Loucy (cell line): ENCODE data around the gene CDK11B.

Experiments
- H2AFZ ChIP-seq: fragments of 200-600 bp; sonication (generic); 2 replicates; pipeline ENCODE4 v1.6.0; 2016; ENCODE audit warnings: antibody characterized with exemption, mild to moderate bottlenecking, low read length, moderate library complexity
- H3F3A ChIP-seq: fragments of 200-600 bp; 2 replicates; pipeline ENCODE4 v1.6.0; 2016; ENCODE audit warnings: antibody characterized with exemption, low read depth, mild to moderate bottlenecking
- H3K27me3 ChIP-seq: fragments of 200-600 bp; sonication (generic); 2 replicates; pipeline ENCODE4 v1.6.1; 2014; ENCODE audit warnings: low read length, mild to moderate bottlenecking; ENCODE audit not compliant: insufficient read depth, poor library complexity, severe bottlenecking
- H3K36me3 ChIP-seq: fragments of 200-600 bp; sonication (generic); 2 replicates; pipeline ENCODE4 v1.6.1; 2016; ENCODE audit warnings: low read length; ENCODE audit not compliant: insufficient read depth
- H3K4me1 ChIP-seq: fragments of 200-600 bp; sonication (generic); 2 replicates; pipeline ENCODE4 v1.5.1; 2014; ENCODE audit warnings: low read length, mild to moderate bottlenecking; ENCODE audit not compliant: insufficient read depth, poor library complexity, severe bottlenecking
- H3K4me2 ChIP-seq: fragments of 200-600 bp; sonication (generic); 2 replicates; pipeline ENCODE4 v1.6.0; 2014; ENCODE audit warnings: antibody characterized with exemption, low read length, low read depth, mild to moderate bottlenecking; ENCODE audit not compliant: poor library complexity, severe bottlenecking
- H3K4me3 ChIP-seq: fragments of 200-600 bp; sonication (generic); 2 replicates; pipeline ENCODE4 v1.5.1; 2014; ENCODE audit warnings: low read length, mild to moderate bottlenecking, mixed read lengths; ENCODE audit not compliant: poor library complexity, severe bottlenecking
- H3K79me2 ChIP-seq: fragments of 200-600 bp; sonication (generic); 2 replicates; pipeline ENCODE4 v1.6.1; 2014; ENCODE audit warnings: low read length; ENCODE audit not compliant: insufficient read depth
- H3K9ac ChIP-seq: fragments of 200-600 bp; sonication (generic); 2 replicates; pipeline ENCODE4 v1.6.0; 2014; ENCODE audit warnings: mild to moderate bottlenecking, low read depth, low read length, moderate library complexity; ENCODE audit not compliant: poor library complexity, severe bottlenecking
- H3K9me2 ChIP-seq: fragments of 200-600 bp; sonication (generic); replicated peaks from 2 replicates; pipeline ENCODE4 v1.6.1; 2016; ENCODE audit warnings: low read depth, low read length, mixed read lengths
- H3K9me3 ChIP-seq: fragments of 200-600 bp; sonication (generic); 2 replicates; pipeline ENCODE4 v1.6.1; 2014; ENCODE audit warnings: mild to moderate bottlenecking, antibody characterized with exemption, low read length, low read depth; ENCODE audit not compliant: insufficient read depth
- H4K20me1 ChIP-seq: fragments of 200-600 bp; sonication (generic); 2 replicates; pipeline ENCODE4 v1.6.0; 2014; ENCODE audit warnings: antibody characterized with exemption, low read length, mild to moderate bottlenecking; ENCODE audit not compliant: insufficient read depth, poor library complexity, severe bottlenecking
- CTCF ChIP-seq: fragments of 200-600 bp; sonication (generic); conservative IDR thresholded peaks from 2 replicates; pipeline ENCODE4 v1.5.1; 2014; ENCODE audit warnings: mild to moderate bottlenecking, antibody characterized with exemption, low read length
- EZH2phosphoT487 ChIP-seq: fragments of 200-600 bp; IDR thresholded peaks from 2 replicates; pipeline ENCODE4 v1.6.1; 2018; ENCODE audit warnings: antibody characterized with exemption, mild to moderate bottlenecking, moderate library complexity, borderline replicate concordance

CDK11B gene

GRCh38 chr1:1630191-1630964 is 28.4 kb downstream of the CDK11B start:
- Histone ChIP-seq H3F3A (no peaks in the 10 kb centered on the region), H3K9ac (no peak overlapping the region), H3K9me3 (no peaks in the 10 kb centered on the region), H3K79me2 (no peaks in the 10 kb centered on the region), H3K4me3 (no peak overlapping the region), H3K27me3 (no peaks in the 10 kb centered on the region), H3K4me1 (no peaks in the 10 kb centered on the region), H2AFZ (no peak overlapping the region), H3K4me2 (no peak overlapping the region), H4K20me1 (no peaks in the 10 kb centered on the region), H3K9me2 (no peaks in the 10 kb centered on the region), H3K36me3 (no peaks in the 10 kb centered on the region)
- no peak for TF ChIP-seq CTCF
- TF ChIP-seq EZH2phosphoT487 = no peak

- Histone ChIP-seq H4K20me1 (no peaks in the 10 kb centered on the region), H2AFZ (no peak overlapping the region)
These were observed 29.2 kb downstream of the CDK11B start for GRCh38 chr1:1629430-1630190.

GRCh38 chr1:1628754-1629429 is 29.9 kb downstream of the CDK11B start:
- H3K79me2 ChIP-seq = no peaks in the 10 kb centered on the region
- H3K9me2 ChIP-seq = no peaks in the 10 kb centered on the region
- no peaks in the 10 kb centered on the region for H4K20me1 ChIP-seq
- no peak overlapping the region for H3K9ac ChIP-seq
- H3K4me3 ChIP-seq = no peak overlapping the region
- H3K36me3 ChIP-seq = no peaks in the 10 kb centered on the region
- H3K4me1 ChIP-seq = no peaks in the 10 kb centered on the region
- no peak overlapping the region for H2AFZ ChIP-seq
- no peaks in the 10 kb centered on the region for H3K27me3 ChIP-seq
- no peaks in the 10 kb centered on the region for H3K9me3 ChIP-seq
- H3F3A ChIP-seq = no peaks in the 10 kb centered on the region
- TF ChIP-seq CTCF (no peak), EZH2phosphoT487 (no peak)
- H3K4me2 ChIP-seq = no peak overlapping the region

More at GRCh38 chr1:1629430-1630190, 29.2 kb downstream of the CDK11B start:
- H3K27me3 ChIP-seq = no peaks in the 10 kb centered on the region
- no peaks in the 10 kb centered on the region for H3K4me1 ChIP-seq
- no peaks in the 10 kb centered on the region for H3K9me3 ChIP-seq
- no peak overlapping the region for H3K4me3 ChIP-seq
- no peaks in the 10 kb centered on the region for H3K9me2 ChIP-seq
- H3K36me3 ChIP-seq = no peaks in the 10 kb centered on the region
- no peak for TF ChIP-seq EZH2phosphoT487
- no peak for TF ChIP-seq CTCF
- H3K79me2 ChIP-seq = no peaks in the 10 kb centered on the region
- H3K9ac ChIP-seq = no peak overlapping the region
- no peaks in the 10 kb centered on the region for H3F3A ChIP-seq
- no peak overlapping the region for H3K4me2 ChIP-seq
